Adrenal gland (tissue), 12 donors: ENCODE data around the gene GNLY. TPM values are rescaled to one million over a fixed set of nuclear protein-coding genes. Genes with fewer than 3 reads are reported as not detected.

Experiments
- DNase-seq, 7 donors: peaks; one replicate each; pipeline ENCODE4 v3.0.0-alpha.2; 2019 to 2020
- H3K27ac ChIP-seq, 5 donors: fragments of 200-600 bp; sonication (generic) in 4 of 5; 1 replicate in 3 of 5; 2 replicates in 2 of 5; pipeline versions ENCODE4 v1.5.1 to v1.8.0; 2016 to 2020; ENCODE audit warnings: mild to moderate bottlenecking in 1 of 5
- H3K27me3 ChIP-seq: fragments of 200-600 bp; 2 replicates; pipeline ENCODE4 v1.8.0; 2021
- H3K36me3 ChIP-seq, 2 donors: fragments of 200-600 bp; replicated peaks in 1 of 2; 1 replicate in 1 of 2; 2 replicates in 1 of 2; pipeline versions ENCODE4 v1.5.1 to v1.8.0; 2018 to 2022
- H3K4me1 ChIP-seq, 2 donors: fragments of 200-600 bp; replicated peaks in 1 of 2; 1 replicate in 1 of 2; 2 replicates in 1 of 2; pipeline versions ENCODE4 v1.5.1 to v1.8.0; 2018 to 2021
- H3K4me3 ChIP-seq, 4 donors: fragments of 200-600 bp; sonication (generic) in 3 of 4; one replicate each; pipeline ENCODE4 v1.5.1; 2016 to 2018
- H3K9me3 ChIP-seq, 3 donors: fragments of 200-600 bp; sonication (generic) in 1 of 3; replicated peaks in 1 of 3; 1 replicate in 2 of 3; 2 replicates in 1 of 3; pipeline versions ENCODE4 v1.5.1 to v1.8.0; 2016 to 2021
- CTCF ChIP-seq, 6 experiments: fragments of 450-650 bp in 4 of 6; fragments of 200-600 bp in 2 of 6; sonication (generic) in 1 of 6; IDR thresholded peaks; 1 replicate in 5 of 6; 2 replicates in 1 of 6; pipeline versions ENCODE4 v1.5.1 to v1.8.0; 2016 to 2021; ENCODE audit warnings: antibody characterized with exemption in 6 of 6, mild to moderate bottlenecking in 2 of 6, moderate library complexity in 1 of 6
- POLR2A ChIP-seq, 2 donors: fragments of 450-650 bp; IDR thresholded peaks; one replicate each; pipeline ENCODE4 v1.6.1; 2017; ENCODE audit warnings: antibody characterized with exemption in 2 of 2, mild to moderate bottlenecking in 2 of 2, moderate library complexity in 1 of 2
- WGBS, 4 donors: extraction: QIAGEN DNeasy Blood & Tissue Kit in 2 of 4; methylation state at CpG; one replicate each; pipeline versions ENCODE4 v1.1.5 to v1.1.7; 2013 to 2017; 5-methylcytosine and 5-hydroxymethylcytosine counted together
- intact Hi-C, 2 donors: fragments of 100-400 bp; cut with DNase I; formaldehyde crosslinking; loops; one replicate each; pipeline versions ENCODE4 v1.14.1 to v1.15.0; 2022 to 2023
- polyA plus RNA-seq, 3 donors: library from polyadenylated mRNA; stranded (reverse); fragments of 200-250 nt in 2 of 3; fragments of 350-450 nt in 1 of 3; fragmentation: Illumina TruSeq in 1 of 3; extraction: RNeasy Lipid Tissue Mini Kit (QIAGEN cat#74804) in 1 of 3; gene quantifications; one replicate each; pipeline ENCODE4 v1.2.3, GENCODE V29; 2013 to 2014
- total RNA-seq, 9 donors: library from RNA; depleted of rRNA in 4 of 9; stranded (reverse); fragments of >200 nt in 4 of 9; fragments of 120-200 nt in 1 of 9; fragmentation: NEBNext Ultra II Directional in 1 of 9; extraction: Animal tissue kit (Norgen Biotek cat#: 25700) in 1 of 9; gene quantifications; one replicate each; pipeline versions ENCODE4 v1.1.0 to v1.2.4, GENCODE V29; 2013 to 2023
- donor health status: healthy with polysubstance abuse.
- donor health status: Bipolar disorder and iron deficiency.
- donor health status: DM: yes; HTN: yes; CAD: no.
- donor health status: DM: no; HTN: no; CAD: no.
- donor health status: DM: no; HTN: no; CAD: no.
- donor health status: DM: yes; HTN: yes; CAD: no.

GNLY gene
- total and polyA plus RNA-seq, 12 donors: 0.28 to 6.7 (median 1.3) TPM; not detected in 1

GRCh38 chr2:85717308-85718008 lies 23.3 kb downstream of the GNLY start:
- DNase-seq: no peak
- Histone ChIP-seq H3K36me3 (no peaks in the 10 kb centered on the region), H3K27me3 (no peaks in the 10 kb centered on the region), H3K4me1 (peaks cover 0 to 9% of the 10 kb centered on the region in 2 donors), H3K9me3 (no peaks in the 10 kb centered on the region), H3K27ac (no peak overlapping the region), H3K4me3 (no peak overlapping the region)
- no peak for TF ChIP-seq CTCF (IDR thresholded peaks at IDR 0.05)
- no peak for TF ChIP-seq POLR2A (IDR thresholded peaks at IDR 0.05)
- WGBS, 4 donors: 75 to 87% (median 79%) methylated on average over 15 of the region's 15 CpGs
- intact Hi-C loops: no loop called here

GRCh38 chr2:85718009-85718391 lies 23.8 kb downstream of the GNLY start:
- TF ChIP-seq CTCF (IDR thresholded peaks at IDR 0.05) (no peak), POLR2A (IDR thresholded peaks at IDR 0.05) (no peak)
- Histone ChIP-seq H3K36me3 (no peaks in the 10 kb centered on the region), H3K4me1 (peaks cover 0 to 5% of the 10 kb centered on the region in 2 donors), H3K27me3 (no peaks in the 10 kb centered on the region), H3K9me3 (no peaks in the 10 kb centered on the region), H3K4me3 (no peak overlapping the region), H3K27ac (no peak overlapping the region)
- no peak for DNase-seq
- 81 to 88% (median 84%) methylated on average over 7 of the region's 7 CpGs for WGBS, 4 donors
- intact Hi-C loops: no loop called here

GRCh38 chr2:85718885-85719492 lies 24.8 kb downstream of the GNLY start:
- TF ChIP-seq POLR2A (IDR thresholded peaks at IDR 0.05) (no peak), CTCF (IDR thresholded peaks at IDR 0.05) (no peak)
- intact Hi-C loops: no loop called here
- H3K4me3 ChIP-seq: no peak overlapping the region
- no peaks in the 10 kb centered on the region for H3K36me3 ChIP-seq
- no peaks in the 10 kb centered on the region for H3K4me1 ChIP-seq
- no peak overlapping the region for H3K27ac ChIP-seq
- no peaks in the 10 kb centered on the region for H3K27me3 ChIP-seq
- H3K9me3 ChIP-seq: no peaks in the 10 kb centered on the region
- no peak for DNase-seq
- 69 to 87% (median 83%) methylated on average over 10 of the region's 10 CpGs for WGBS, 4 donors

- no peak overlapping the region for H3K4me3 ChIP-seq
- no peak for DNase-seq
- no peaks in the 10 kb centered on the region for H3K9me3 ChIP-seq
- no peaks in the 10 kb centered on the region for H3K4me1 ChIP-seq
- no peak for TF ChIP-seq POLR2A (IDR thresholded peaks at IDR 0.05)
- TF ChIP-seq CTCF (IDR thresholded peaks at IDR 0.05): no peak
- H3K27me3 ChIP-seq: no peaks in the 10 kb centered on the region
- intact Hi-C loops: no loop called here
- no peaks in the 10 kb centered on the region for H3K36me3 ChIP-seq
- WGBS, 4 donors: 77 to 92% (median 83%) methylated on average over 6 of the region's 6 CpGs
- H3K27ac ChIP-seq: no peak overlapping the region
Measured at GRCh38 chr2:85719609-85720240, 25.6 kb downstream of the GNLY start.
